Gastrocnemius medialis (tissue), 4 donors: ENCODE results near the gene IRF6. TPM values are rescaled to one million over a fixed set of nuclear protein-coding genes. Genes with fewer than 3 reads are reported as not detected.

Experiments used
- ATAC-seq, 2 donors: fragments of 150-250 bp; one replicate each; pipeline ENCODE4 v1.9.1; 2016
- DNase-seq, 2 donors: peaks; one replicate each; pipeline ENCODE4 v3.0.0-alpha.2; 2019
- H3K27ac ChIP-seq, 4 donors: fragments of 200-600 bp; sonication (generic); 1 replicate in 1 of 4; 2 replicates in 3 of 4; pipeline ENCODE4 v1.5.1; 2016 to 2018; ENCODE audit warnings: mild to moderate bottlenecking in 2 of 4, moderate library complexity in 1 of 4
- H3K27me3 ChIP-seq, 3 donors: fragments of 200-600 bp; sonication (generic) in 2 of 3; 1 replicate in 1 of 3; 2 replicates in 2 of 3; pipeline versions ENCODE4 v1.5.1 to v1.6.0; 2016 to 2019; ENCODE audit warnings: mild to moderate bottlenecking in 1 of 3, moderate library complexity in 1 of 3
- H3K36me3 ChIP-seq, 2 donors: fragments of 200-600 bp; sonication (generic) in 1 of 2; one replicate each; pipeline ENCODE4 v1.5.1; 2017 to 2018
- H3K4me1 ChIP-seq, 2 donors: fragments of 200-600 bp; sonication (generic) in 1 of 2; one replicate each; pipeline ENCODE4 v1.5.1; 2016 to 2017; ENCODE audit warnings: mild to moderate bottlenecking in 2 of 2
- H3K4me3 ChIP-seq, 4 donors: fragments of 200-600 bp; sonication (generic) in 3 of 4; 1 replicate in 1 of 4; 2 replicates in 3 of 4; pipeline ENCODE4 v1.5.1; 2016 to 2019; ENCODE audit warnings: mild to moderate bottlenecking in 2 of 4
- H3K9me3 ChIP-seq, 3 donors: fragments of 200-600 bp; sonication (generic) in 2 of 3; 1 replicate in 1 of 3; 2 replicates in 2 of 3; pipeline ENCODE4 v1.5.1; 2016 to 2019
- POLR2A ChIP-seq, 2 donors: fragments of 450-650 bp; IDR thresholded peaks; one replicate each; pipeline ENCODE4 v1.6.1; 2017; ENCODE audit warnings: antibody characterized with exemption in 2 of 2, mild to moderate bottlenecking in 2 of 2, moderate library complexity in 2 of 2
- in situ Hi-C, 4 donors: fragments of 200-750 bp; cut with MboI; loops; one replicate each; pipeline versions ENCODE4 v1.15.0 to v1.8.0; 2017; ENCODE audit warnings: low sequenced_read_pairs in 4 of 4
- intact Hi-C: fragments of 100-400 bp; cut with DNase I; formaldehyde crosslinking; loops from one replicate; pipeline ENCODE4 v1.15.1; 2023; ENCODE audit warnings: low total_unique reads
- total RNA-seq, 4 donors: library from RNA; depleted of rRNA; stranded (reverse); fragments of >200 nt; gene quantifications; one replicate each; pipeline versions ENCODE4 v1.1.0 to v1.2.3, GENCODE V29; 2016
- TF ChIP-seq, protein P1 (sequence below), 5 experiments: fragments of 450-650 bp in 3 of 5; fragments of 200-600 bp in 2 of 5; sonication (generic) in 2 of 5; IDR thresholded peaks in 4 of 5; conservative IDR thresholded peaks in 1 of 5; 1 replicate in 4 of 5; 2 replicates in 1 of 5; pipeline ENCODE4 v1.5.1; 2016 to 2019; ENCODE audit warnings: antibody characterized with exemption in 5 of 5, mild to moderate bottlenecking in 3 of 5, moderate library complexity in 3 of 5

IRF6 gene
- total RNA-seq, 4 donors from 2014 or later = 0.31 to 1.7 (median 0.49) TPM

GRCh38 chr1:209844695-209845407 lies 38.9 kb upstream of the IRF6 start:
- H3K4me3 ChIP-seq = no peak overlapping the region
- intact Hi-C loops (no loop called here), in situ Hi-C loops (no loop called here)
- peaks cover 0 to 72% of the 10 kb centered on the region in 2 donors for H3K36me3 ChIP-seq
- no peak overlapping the region for H3K27ac ChIP-seq
- H3K9me3 ChIP-seq = no peaks in the 10 kb centered on the region
- no peak for DNase-seq
- no peak for ATAC-seq
- H3K27me3 ChIP-seq = no peaks in the 10 kb centered on the region
- TF ChIP-seq, protein P1, sequence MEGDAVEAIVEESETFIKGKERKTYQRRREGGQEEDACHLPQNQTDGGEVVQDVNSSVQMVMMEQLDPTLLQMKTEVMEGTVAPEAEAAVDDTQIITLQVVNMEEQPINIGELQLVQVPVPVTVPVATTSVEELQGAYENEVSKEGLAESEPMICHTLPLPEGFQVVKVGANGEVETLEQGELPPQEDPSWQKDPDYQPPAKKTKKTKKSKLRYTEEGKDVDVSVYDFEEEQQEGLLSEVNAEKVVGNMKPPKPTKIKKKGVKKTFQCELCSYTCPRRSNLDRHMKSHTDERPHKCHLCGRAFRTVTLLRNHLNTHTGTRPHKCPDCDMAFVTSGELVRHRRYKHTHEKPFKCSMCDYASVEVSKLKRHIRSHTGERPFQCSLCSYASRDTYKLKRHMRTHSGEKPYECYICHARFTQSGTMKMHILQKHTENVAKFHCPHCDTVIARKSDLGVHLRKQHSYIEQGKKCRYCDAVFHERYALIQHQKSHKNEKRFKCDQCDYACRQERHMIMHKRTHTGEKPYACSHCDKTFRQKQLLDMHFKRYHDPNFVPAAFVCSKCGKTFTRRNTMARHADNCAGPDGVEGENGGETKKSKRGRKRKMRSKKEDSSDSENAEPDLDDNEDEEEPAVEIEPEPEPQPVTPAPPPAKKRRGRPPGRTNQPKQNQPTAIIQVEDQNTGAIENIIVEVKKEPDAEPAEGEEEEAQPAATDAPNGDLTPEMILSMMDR (IDR thresholded peaks at IDR 0.05 in 4 of 5, conservative IDR thresholded peaks at IDR 0.05 in 1 of 5) = no peak
- no peak for TF ChIP-seq POLR2A (IDR thresholded peaks at IDR 0.05)
- no peaks in the 10 kb centered on the region for H3K4me1 ChIP-seq

- TF ChIP-seq, protein P1 (IDR thresholded peaks at IDR 0.05 in 4 of 5, conservative IDR thresholded peaks at IDR 0.05 in 1 of 5) = no peak
- TF ChIP-seq POLR2A (IDR thresholded peaks at IDR 0.05) = no peak
- intact Hi-C loops = no loop called here
- no peak for DNase-seq
- Histone ChIP-seq H3K9me3 (no peaks in the 10 kb centered on the region), H3K36me3 (peaks cover 0 to 91% of the 10 kb centered on the region in 2 donors), H3K27ac (peak overlapping the region; percentile 30 to 61 (median 50)), H3K4me1 (no peaks in the 10 kb centered on the region), H3K27me3 (no peaks in the 10 kb centered on the region), H3K4me3 (no peak overlapping the region)
- in situ Hi-C loops = no loop called here
- ATAC-seq = no peak
Observed at GRCh38 chr1:209840611-209841010, 34.7 kb upstream of the IRF6 start.

GRCh38 chr1:209839875-209840546 lies 34.1 kb upstream of the IRF6 start:
- Histone ChIP-seq H3K4me3 (no peak overlapping the region), H3K4me1 (no peaks in the 10 kb centered on the region), H3K27me3 (no peaks in the 10 kb centered on the region), H3K9me3 (no peaks in the 10 kb centered on the region), H3K36me3 (peaks cover 0 to 91% of the 10 kb centered on the region in 2 donors), H3K27ac (peak overlapping the region; percentile 30 to 61 (median 50))
- in situ Hi-C loops (no loop called here), intact Hi-C loops (no loop called here)
- no peak for DNase-seq
- TF ChIP-seq POLR2A (IDR thresholded peaks at IDR 0.05) = no peak
- TF ChIP-seq, protein P1 (IDR thresholded peaks at IDR 0.05 in 4 of 5, conservative IDR thresholded peaks at IDR 0.05 in 1 of 5) = no peak
- ATAC-seq = peak in 1 of 2 donors; percentile 26

GRCh38 chr1:209838537-209838936 lies 32.6 kb upstream of the IRF6 start:
- TF ChIP-seq POLR2A (IDR thresholded peaks at IDR 0.05) = no peak
- TF ChIP-seq, protein P1 (IDR thresholded peaks at IDR 0.05 in 4 of 5, conservative IDR thresholded peaks at IDR 0.05 in 1 of 5) = no peak
- Histone ChIP-seq H3K9me3 (no peaks in the 10 kb centered on the region), H3K27ac (peak overlapping the region in 1 of 4 donors; percentile 61), H3K4me3 (no peak overlapping the region), H3K4me1 (no peaks in the 10 kb centered on the region), H3K36me3 (peaks cover 0 to 91% of the 10 kb centered on the region in 2 donors), H3K27me3 (no peaks in the 10 kb centered on the region)
- no peak for DNase-seq
- no peak for ATAC-seq
- in situ Hi-C loops = no loop called here
- intact Hi-C loops = no loop called here
